ENCODE measurements around the gene TRIM37.
"Not testable (repeated sequence)": the region's sequence is repeated elsewhere in the genome, so short reads cannot be mapped to it uniquely, and the experiment has no call there.

The TRIM37 gene

GRCh38 chr17:59108400-59109102, 1.9 kb upstream of the TRIM37 start:
- DNase-seq = no peak

DNA sequence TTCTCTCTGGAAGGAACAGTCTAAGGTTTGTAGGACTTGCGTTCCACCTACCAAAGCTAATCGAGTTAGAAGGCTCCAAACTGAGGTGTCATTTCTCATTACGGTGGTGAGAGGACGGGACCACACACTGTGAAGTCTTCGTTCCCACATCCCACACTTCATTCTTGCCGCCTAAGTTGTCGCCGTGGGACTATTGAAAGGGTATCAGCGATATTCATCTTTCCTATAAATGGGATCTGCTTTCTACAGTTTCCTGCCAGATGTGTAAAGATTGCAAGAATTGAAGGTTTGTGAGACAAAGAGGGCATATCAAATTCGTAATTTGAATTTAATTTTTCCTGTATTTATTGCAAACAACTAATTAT, 608 bp upstream of the TRIM37 start:
- DNase-seq = no peak

DNA sequence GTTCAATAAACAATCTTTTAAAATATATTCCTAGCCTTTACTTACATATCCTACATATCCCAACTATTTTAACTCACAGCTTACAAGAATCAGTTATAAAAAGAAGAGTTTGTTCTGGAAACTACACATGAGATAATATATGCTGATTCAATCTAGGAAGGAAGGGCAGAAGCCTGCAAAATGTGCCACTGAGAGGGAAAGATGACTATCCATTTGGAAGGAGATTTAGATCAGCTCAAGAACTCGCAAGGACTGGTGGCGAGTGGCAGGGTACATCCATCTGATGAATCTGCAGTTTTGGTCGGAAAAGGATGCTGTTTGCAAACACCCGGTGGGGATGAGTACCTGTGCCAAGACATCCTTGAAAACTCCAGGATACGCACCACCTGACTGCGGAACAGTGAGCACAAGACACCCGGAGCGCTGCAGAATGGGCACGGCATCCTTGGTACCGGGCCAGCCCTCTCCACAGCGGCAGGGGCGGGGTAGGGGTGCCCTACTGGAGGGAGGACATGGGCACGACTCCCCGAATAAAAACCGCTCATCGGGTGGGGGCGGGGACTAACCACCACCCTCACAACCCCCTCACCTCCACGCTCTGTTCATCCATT, 723 bp downstream of the TRIM37 start:
- peak; percentile 17 for DNase-seq

DNA sequence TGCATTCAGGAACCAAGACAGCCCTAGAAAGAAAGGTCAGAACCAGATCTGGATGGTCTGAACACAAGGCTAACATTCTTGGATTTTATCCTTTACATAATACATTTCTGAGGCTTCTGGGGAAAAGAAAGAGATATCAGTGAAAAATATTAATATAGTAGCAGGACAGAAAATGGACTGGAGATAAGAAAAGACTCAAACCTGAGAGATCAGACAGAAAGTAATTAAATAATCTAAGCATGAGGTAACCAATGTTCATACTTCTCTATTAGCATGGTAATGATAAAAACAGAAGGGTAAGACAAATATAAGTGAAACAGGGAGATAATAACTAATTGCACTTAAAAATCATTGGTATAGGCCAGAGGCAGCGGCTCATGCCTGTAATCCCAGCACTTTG, 5.5 kb downstream of the TRIM37 start:
- no peak for DNase-seq

- DNase-seq = no peak
Observed at GRCh38 chr17:59097876-59098275, 8.8 kb downstream of the TRIM37 start.

DNA sequence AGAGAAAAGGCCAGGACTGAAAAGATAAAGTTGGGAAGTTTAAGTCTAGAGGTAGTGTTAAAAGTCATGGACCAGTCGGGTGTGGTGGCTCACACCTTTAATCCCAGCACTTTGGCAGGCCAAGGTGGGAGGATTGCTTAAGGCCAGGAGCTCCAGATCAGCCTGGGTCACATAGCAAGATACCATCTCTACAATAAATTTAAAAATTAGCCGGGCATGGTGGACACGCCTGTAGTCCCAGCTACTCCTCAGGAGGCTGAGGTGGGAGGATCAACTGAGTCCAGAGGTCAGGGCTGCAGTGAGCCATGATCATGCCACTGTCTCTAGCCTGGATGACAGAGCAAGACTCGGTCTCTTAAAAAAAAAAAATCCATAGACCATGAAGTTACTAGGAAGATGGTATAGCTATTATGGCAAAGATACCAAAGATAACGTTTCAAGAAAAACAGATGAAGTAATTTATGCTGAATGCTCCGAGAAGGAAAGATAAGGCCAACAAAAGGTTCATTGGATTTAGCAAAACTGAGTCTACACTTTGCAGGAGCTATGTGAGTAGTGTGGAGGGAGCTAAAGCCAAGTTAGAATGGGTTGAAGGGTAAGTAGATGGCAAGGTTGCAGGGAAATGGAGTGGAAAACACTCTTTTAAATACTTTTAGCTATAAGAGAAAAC, 11.7 kb downstream of the TRIM37 start:
- DNase-seq = no peak

- no peak for DNase-seq
Observed at GRCh38 chr17:59093702-59094231, 12.9 kb downstream of the TRIM37 start.

GRCh38 chr17:59093145-59093701, 13.5 kb downstream of the TRIM37 start:
- DNase-seq = no peak

DNA sequence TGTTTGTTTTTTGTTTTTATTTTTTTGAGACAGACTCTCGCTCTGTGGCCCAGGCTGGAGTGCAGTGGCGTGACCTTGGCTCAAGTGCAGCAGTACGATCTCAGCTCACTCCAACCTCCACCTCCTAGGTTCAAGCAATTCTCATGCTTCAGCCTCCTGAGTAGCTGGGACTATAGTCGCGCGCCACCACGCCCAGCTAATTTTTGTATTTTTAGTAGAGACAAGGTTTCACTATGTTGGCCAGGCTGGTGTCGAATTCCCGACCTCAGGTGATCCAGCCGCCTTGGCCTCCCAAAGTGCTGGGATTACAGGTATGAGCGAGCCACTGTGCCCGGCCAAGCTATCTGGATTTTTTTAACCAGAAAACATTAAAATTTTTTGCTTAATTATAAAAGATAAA, 16.1 kb downstream of the TRIM37 start:
- not testable (repeated sequence) for DNase-seq

DNA sequence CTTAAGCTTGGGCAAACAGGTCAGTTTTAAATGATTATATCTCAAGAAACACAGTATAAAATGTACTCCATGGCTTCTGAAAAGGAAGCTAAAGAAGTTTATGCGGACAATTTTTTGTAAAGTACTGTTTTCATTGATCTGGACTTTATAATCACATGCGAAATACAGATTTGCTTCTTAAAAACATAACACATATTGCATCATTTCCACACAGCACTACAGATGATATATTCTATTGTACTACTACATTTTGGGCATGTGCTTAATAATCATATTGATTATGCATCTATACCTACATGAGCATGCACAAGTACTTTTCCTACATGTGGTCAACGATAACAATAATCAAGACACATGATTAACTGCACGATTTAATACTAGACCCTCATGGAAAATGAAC, 22.5 kb downstream of the TRIM37 start:
- DNase-seq = no peak

DNA sequence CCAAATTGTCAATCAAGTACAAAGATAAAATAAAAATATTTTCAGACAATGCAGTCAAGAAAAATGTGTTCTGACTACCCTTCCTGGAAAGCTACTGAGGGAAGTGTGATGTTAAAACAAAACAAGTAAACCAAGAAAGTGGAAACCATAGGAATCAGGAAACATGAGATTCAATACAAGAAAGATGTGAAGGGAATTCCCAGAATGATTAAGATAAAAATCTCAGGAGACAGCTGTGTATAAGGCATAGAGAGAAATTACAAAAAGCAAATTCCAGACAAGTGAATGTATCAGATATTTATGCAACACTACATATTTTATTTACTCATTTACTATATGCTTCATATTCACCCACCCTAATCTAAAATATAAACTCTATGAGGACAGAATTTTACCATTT, 32.2 kb downstream of the TRIM37 start:
- no peak for DNase-seq

DNA sequence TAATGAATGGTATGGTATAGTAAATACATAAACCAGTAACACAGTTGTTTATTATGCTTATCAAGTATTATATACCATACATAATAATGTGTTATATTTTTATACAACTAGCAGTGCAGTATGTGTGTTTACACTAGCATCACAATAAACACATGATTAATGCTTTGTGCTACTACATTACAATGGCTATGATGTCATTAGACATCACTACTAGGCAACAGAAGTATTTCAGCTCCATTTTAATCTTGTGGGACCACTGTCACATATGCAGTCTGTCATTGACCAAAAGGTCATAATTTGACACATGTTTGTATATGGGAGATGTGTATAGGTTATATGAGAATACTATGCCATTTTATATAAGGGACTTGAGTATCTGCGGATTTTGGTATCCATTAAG, 32.7 kb downstream of the TRIM37 start:
- DNase-seq = no peak

DNA sequence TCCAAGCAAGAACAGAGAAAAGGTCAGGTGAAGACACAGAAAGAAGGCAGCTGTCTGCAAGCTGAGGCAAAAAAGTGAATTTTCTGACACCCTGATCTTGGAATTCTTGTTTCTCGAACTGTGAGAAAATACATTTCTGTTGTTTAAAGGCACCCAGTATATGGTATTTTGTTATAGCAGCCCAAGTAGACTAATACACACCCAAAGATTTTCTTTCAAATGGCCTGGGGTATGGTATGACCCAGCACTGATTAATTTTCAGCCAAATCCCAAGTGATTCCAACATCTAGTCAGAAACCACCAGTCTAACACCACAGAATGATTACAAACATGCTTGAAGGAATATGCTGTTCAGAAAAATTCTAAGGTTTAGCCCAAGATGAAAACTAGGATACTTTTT, 36.8 kb downstream of the TRIM37 start:
- no peak for DNase-seq

- no peak for DNase-seq
Observed at GRCh38 chr17:59067756-59068155, 38.9 kb downstream of the TRIM37 start.

GRCh38 chr17:59067340-59067739, 39.3 kb downstream of the TRIM37 start:
- DNase-seq = no peak

- no peak for DNase-seq
Observed at GRCh38 chr17:59062509-59062908, 44.2 kb downstream of the TRIM37 start.

DNA sequence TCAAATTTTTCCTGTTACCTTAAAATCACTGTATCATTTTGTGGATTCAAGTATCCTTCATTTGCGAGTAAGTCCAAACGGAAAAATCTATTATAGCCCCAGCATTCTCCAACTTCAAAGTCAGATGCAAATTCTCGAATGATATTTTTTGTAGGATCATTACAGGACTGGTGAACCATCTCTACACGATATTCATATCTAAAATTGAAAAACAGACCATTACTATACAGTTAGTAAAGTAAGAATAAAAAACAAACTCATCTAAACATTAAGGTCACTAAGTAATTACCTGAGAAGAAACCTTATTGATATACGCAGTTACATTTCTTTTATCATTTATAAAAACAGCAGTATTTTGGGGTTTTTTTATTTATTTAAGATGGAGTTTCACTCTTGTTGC, 49.8 kb downstream of the TRIM37 start:
- no peak for DNase-seq

- no peak for DNase-seq
Observed at GRCh38 chr17:59049798-59050197, 56.9 kb downstream of the TRIM37 start.

GRCh38 chr17:59047616-59048015, 59.1 kb downstream of the TRIM37 start:
- DNase-seq = no peak

- no peak for DNase-seq
Observed at GRCh38 chr17:59046192-59046591, 60.5 kb downstream of the TRIM37 start.

DNA sequence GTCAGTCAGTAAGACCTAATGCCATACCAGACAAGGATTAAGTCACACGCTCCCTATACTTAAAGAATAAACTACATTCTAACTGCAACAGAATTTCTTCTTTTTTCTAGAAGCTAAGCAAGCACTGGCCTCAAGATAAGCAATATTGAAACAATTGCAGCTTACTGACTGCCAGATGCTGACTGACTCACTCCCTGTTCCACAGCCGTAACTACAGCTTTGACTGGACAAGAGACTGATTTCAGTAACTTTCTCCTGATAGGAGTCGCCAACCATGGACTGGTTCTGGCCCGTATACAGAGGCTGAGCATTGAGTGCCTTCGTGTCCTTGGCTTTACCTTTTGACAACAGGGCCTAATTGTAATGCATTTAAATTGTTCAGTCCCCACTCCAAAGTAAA, 67.9 kb downstream of the TRIM37 start:
- DNase-seq = no peak

DNA sequence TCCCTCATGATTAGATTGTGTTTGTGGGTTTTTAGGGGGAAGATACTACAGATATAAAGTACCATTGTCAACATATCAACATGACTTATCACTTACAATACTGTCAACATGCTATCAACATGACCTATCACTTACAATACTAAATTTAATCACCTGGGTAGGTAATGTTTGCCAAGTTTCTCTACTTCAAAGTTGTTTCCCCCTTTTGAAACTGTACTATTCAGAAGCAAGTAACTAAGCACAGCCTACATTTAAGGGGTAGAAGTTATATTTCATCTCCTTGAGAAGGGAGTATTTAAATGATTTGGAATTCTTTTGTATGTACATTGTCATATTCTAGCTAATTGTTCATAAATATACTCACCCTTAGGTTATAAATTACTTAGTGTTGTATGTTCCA, 68.7 kb downstream of the TRIM37 start:
- DNase-seq = no peak

GRCh38 chr17:59030811-59031210, 75.9 kb downstream of the TRIM37 start:
- no peak for DNase-seq

DNA sequence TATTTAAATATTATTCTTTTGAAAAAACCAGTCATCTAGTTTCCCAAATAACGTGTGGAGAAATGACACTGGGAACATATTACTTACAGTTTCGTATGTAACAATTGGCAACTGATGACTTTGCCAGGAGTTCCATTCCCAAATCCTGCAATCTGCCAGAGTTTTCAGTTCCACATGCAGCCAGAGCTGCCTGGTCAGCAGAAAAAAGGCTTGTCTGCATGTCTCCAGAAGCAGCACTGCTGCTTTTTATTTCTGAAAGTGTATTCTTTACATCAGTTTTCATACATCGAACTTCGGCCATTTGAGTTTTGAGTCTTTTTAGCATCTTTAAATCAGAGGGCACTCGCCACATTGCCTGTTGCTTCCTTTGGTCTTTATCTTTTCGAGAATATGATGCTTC, 78.4 kb downstream of the TRIM37 start:
- no peak for DNase-seq

All from NCI-H1694 treated with DMSO at 0.1 percent for 48 hours (cell line).